ENCODE results near the gene RFX4.

RFX4 gene

GRCh38 chr12:106766393-106766826 is 183.6 kb downstream of the RFX4 start:
- DNase-seq (ENCODE audit: low read depth) = peak; percentile 25

GRCh38 chr12:106767206-106767605 is 184.4 kb downstream of the RFX4 start:
- DNase-seq (ENCODE audit: low read depth) = no peak

- DNase-seq (ENCODE audit: low read depth) = peak; percentile 60
These were observed 185.4 kb downstream of the RFX4 start for GRCh38 chr12:106767954-106768822.

- DNase-seq (ENCODE audit: low read depth) = peak; percentile 79
These were observed 186.3 kb downstream of the RFX4 start for GRCh38 chr12:106769078-106769477.

GRCh38 chr12:106769546-106769945 is 186.7 kb downstream of the RFX4 start:
- DNase-seq (ENCODE audit: low read depth) = peak; percentile 44

GRCh38 chr12:106771425-106771824 is 188.6 kb downstream of the RFX4 start:
- no peak for DNase-seq (ENCODE audit: low read depth)

- no peak for DNase-seq (ENCODE audit: low read depth)
These were observed 190.6 kb downstream of the RFX4 start for GRCh38 chr12:106773286-106774004.

GRCh38 chr12:106774005-106774807 is 191.4 kb downstream of the RFX4 start, which contains the start of gene RIC8B:
Gene RIC8B (plus strand): TSS chr12:106774682. CDS start chr12:106774746, 64 bp downstream.
- DNase-seq (ENCODE audit: low read depth) = peak; percentile 100

- no peak for DNase-seq (ENCODE audit: low read depth)
These were observed 192.2 kb downstream of the RFX4 start for GRCh38 chr12:106774808-106775524.

- DNase-seq (ENCODE audit: low read depth) = no peak
These were observed 194.1 kb downstream of the RFX4 start for GRCh38 chr12:106776897-106777296.

GRCh38 chr12:106780010-106780631 is 197.3 kb downstream of the RFX4 start:
- DNase-seq (ENCODE audit: low read depth) = peak; percentile 36

- DNase-seq (ENCODE audit: low read depth) = no peak
These were observed 199.8 kb downstream of the RFX4 start for GRCh38 chr12:106782619-106783018.

GRCh38 chr12:106783515-106783914 is 200.7 kb downstream of the RFX4 start:
- DNase-seq (ENCODE audit: low read depth) = no peak

- DNase-seq (ENCODE audit: low read depth) = no peak
These were observed 207.2 kb downstream of the RFX4 start for GRCh38 chr12:106790020-106790419.

- DNase-seq (ENCODE audit: low read depth) = no peak
These were observed 208.7 kb downstream of the RFX4 start for GRCh38 chr12:106791531-106791930.

GRCh38 chr12:106794369-106794768 is 211.6 kb downstream of the RFX4 start:
- peak; percentile 40 for DNase-seq (ENCODE audit: low read depth)

- DNase-seq (ENCODE audit: low read depth) = no peak
These were observed 218.4 kb downstream of the RFX4 start for GRCh38 chr12:106801167-106801708.

GRCh38 chr12:106801830-106802533 is 219.2 kb downstream of the RFX4 start:
- peak; percentile 8 for DNase-seq (ENCODE audit: low read depth)

GRCh38 chr12:106804668-106805067 is 221.9 kb downstream of the RFX4 start:
- peak; percentile 33 for DNase-seq (ENCODE audit: low read depth)

Data from amniotic epithelial cell (primary cell).